ENCODE measurements around the gene LHFPL2.

DNA sequence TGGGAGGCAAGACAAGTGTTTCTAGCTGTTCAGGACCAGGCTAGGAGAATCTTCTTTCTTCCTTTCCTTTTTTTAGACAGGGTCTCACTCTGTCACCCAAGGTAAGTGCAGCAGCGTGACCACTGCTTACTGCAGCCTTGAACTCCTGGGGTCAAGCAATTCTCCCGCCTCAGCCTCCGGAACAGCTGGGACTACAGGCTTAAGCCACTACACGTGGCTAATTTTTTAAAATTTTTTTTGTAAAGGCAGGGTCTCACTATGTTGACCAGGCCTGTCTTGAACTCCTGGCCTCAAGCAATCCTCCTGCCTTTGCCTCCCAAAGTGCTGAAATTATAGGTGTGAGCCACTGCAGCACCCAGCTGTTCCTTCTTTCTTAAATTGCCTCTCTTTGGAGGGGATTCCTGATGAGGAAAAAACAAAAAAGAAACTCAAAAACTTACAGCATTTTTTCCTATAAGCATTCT lies 53.1 kb downstream of the LHFPL2 start:
- TF ChIP-seq ZNF274 (IDR thresholded peaks at IDR 0.05; ENCODE audit: low read depth, low read length) (no peak), YY1 (IDR thresholded peaks at IDR 0.05; ENCODE audit: insufficient read depth, insufficient read length) (no peak)
